NCI-H2107 treated with DMSO at 0.1 percent for 48 hours (cell line): ENCODE measurements around the gene BRS3.

Experiments used
- DNase-seq: peaks from one replicate; lab custom pipeline; 2025; ENCODE audit not compliant: unreplicated experiment; lab: John Stamatoyannopoulos, UW

The BRS3 gene

DNA sequence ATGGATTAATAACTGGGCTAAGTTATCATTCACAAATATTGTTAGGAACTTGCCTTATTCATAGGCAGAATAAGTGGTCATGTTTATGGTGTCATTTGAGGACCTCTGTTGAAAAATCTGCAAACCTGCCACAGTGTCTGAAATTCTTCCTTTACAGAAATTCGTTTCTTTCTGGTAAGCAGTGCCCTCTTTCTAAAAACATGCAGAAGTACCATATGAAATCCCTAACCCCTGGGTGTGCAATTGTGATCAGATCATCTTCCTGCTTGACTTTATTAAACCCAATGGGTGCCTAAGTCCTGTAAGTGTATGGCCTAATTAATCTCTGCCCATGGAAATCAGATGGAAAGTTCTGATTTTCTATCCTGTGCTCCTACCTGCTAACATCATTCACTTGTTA is 5.3 kb downstream of the BRS3 start:
- no peak for DNase-seq

DNA sequence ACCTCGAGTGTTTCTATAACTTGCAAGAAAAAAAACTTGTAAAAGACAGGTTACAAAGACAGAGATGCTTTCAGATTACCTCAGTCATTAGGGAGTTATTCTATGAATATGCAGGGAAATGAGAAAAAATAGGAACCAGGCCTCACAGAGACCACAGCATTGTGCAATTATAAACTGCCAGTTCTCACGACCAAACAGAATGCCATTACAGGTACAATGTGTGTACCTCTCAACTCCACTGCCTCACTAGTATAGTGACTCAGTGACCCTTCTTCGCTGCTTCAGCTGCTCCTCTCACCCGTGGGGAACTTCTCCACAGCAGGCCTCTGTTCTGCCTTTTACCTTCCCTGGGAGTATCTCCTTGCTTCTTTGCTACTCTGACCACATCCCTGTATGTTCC is 7.3 kb downstream of the BRS3 start:
- DNase-seq = no peak

DNA sequence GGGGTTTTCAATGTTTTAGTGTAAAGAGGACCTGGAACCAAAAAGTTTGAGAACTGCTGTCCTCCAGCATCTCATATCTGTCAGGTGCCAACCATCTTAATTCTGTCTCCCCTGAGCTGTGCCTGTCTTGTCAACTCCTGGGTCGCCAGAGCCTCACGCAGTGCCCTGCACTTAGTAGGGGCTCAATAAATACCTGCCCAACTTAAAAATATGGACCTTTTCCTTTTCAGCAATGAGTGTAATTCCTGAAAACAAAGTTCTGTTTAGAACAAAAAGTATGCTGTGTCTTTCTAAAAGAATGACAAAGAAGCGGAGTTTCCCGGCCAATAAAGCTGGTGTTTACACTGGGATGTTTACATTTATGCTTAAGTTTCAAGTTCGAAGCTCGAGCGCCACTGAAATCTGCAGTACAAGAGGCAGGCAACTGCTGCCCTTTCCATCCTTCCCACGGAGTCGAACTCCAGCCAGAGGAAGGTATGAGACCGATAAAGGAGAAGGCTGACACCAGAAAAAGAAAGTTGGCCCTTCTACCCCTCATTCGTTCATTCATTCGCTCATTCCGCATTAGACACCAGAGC is 8.5 kb downstream of the BRS3 start:
- no peak for DNase-seq

DNA sequence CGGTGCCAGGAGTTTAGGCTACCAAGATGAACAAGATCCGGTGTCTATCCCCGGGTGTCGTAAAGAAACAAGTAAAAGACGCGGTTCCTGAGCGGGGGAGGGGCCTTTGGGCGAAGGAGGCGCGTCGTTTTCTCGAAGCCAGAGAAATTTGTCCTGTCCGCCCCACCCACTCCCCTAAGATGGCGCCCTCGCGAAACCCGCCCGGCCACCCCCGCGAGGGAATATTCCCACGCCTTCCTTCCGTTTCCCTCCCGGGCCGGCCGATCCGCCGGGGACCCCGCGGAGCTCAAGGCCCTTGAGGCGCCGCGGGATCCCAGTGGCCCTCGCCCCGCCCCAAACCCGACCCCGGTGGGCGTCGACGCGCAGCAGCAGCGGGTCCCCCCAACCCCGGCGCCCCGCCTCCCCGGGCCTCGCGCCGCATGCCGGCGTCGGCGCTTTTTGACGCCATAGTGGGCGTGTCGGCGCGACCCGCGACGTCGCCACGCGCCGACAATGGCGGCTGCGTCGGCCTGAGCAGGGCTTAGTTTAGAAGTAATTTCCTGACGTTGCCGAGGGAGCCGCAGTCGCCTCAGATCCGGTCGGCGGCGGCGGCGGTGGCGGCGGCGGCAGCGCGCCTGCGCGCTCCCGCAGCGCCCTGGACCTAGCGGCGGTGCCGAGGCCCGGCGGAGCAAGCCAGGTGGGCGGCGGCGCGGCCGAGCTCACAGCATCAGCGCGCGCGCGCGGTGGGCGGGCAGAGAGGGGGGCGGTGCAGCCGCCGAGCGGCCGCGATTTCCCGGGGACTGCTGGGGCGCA is 9.2 kb downstream of the BRS3 start:
- peak; percentile 70 for DNase-seq

DNA sequence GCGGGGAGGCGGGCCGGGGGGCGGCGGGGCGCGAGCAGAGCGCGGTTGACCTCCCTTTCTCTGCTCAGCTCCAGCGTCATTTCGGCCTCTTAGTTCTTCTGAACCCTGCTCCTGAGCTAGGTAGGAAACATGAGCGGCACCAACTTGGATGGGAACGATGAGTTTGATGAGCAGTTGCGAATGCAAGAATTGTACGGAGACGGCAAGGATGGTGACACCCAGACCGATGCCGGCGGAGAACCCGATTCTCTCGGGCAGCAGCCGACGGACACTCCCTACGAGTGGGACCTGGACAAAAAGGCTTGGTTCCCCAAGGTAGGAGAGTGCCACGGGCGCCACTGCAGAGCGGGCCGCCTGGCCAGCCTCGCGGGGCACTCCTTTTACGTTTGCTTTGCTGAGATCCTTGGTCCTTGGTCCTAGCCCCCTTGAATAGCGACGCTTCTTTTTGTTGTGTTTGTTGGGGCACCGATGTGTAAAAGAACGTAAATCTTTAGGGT is 9.9 kb downstream of the BRS3 start, which contains the start of gene HTATSF1:
Gene HTATSF1, plus strand, starts transcription at position 37 of the 497 bp plus-strand sequence. Its CDS starts 93 bp downstream, at position 130.
- DNase-seq = peak; percentile 70

DNA sequence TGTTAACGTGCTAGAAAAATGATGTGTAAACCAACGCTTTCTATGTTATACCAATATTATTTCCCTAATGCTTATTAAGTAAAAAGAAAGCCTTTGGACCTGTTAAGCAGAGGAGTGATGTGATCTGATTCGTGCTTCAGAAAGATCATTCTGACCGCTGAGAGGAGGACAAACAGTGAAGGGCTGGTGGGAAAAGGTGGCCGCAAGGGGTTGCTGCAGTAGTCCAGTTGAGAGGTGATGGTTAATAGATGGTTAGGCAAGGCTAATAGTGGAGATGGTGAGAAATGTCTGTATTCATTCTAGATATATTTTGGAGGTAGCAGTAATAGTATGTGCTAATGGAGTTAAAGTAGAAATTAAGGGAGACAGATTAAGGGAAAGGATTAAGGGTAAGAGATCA is 31.3 kb downstream of the BRS3 start:
- DNase-seq = no peak

DNA sequence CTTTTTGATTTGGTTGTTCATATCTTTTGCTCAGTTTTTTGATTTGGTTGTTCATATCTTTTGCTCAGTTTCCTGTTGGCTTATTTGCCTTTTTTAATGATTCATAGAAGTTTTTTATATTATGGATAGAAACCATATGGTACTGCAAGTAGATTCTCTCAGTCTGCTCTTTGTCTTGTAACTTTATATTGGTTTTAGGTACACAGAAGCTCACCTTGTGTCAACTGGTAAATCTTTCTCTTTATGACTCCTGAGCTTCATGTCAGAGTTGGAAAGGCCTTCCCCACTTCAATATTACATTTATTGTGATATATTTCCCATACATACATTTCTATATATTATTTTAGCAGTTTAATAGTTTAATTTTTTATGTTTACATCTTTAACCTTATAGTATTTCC is 36.0 kb downstream of the BRS3 start:
- DNase-seq = no peak

DNA sequence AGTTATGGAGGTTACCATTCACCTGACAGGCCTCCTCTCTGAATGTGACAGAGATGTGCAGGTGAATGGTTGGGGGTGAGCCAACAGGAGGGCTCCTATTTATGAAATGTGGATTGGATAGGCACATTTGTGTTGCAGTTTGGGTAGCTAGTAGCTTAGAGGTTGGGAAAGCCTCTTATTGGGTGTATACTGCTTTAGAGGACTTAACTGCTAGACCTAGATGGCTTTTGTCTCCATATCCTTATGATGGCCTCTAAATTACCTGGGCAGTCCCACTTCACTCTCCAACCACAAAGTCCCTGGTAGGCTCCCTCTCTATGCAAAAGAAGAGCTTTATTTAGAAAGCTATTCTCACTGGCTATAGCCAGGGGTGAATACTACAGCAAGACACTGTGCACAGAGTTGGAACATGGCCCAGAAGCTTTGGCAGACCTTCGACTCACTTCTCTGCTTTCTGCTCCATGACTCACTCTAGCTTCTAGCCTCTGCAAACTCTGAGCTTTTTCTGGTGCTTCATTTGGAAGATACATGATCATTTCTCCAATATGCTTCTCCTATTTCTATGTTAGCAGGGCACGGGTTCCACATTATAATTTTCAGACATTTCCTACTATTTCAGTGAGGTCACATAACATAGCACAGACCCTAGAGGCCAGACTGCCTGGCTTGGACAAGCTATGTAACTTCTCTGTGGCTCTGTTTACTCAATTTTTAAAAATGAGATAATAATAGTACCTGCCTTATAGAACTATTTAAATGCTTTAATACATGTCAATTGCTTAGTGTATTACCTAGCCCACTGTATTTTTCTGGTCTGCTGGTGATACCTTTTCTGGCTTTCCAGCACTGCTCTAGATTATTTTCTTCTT is 38.2 kb downstream of the BRS3 start:
- DNase-seq = no peak

DNA sequence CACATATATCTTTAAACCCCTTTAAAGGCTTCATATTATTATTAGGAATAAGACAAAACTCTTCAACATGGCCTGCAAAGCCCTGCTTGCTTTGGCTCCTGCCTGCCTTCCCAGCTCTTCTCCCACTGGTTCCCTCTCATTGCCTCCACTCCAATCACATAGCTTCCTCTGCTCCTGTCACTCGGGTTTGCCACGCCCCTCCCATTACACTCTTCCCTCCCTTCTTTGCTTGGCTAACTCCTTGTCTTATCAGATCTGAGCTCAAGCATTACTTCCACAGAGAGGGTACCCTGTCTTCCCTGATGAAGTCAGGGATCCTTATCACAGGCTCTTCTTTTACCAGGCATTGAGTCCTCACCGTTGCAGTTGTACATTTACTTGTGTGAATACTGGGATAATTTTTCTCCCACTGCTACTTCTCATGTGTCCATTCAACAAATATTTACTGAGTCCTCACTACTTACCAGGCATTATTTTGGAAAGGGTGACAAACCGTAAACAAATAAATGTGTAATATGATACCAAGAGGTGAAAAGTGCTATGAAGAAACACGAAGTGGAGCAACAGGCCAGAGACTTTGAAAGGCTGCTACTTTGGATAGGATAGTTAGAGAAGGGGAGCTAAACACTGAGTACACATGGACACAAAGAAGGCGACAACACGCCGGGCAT is 41.0 kb downstream of the BRS3 start:
- no peak for DNase-seq

DNA sequence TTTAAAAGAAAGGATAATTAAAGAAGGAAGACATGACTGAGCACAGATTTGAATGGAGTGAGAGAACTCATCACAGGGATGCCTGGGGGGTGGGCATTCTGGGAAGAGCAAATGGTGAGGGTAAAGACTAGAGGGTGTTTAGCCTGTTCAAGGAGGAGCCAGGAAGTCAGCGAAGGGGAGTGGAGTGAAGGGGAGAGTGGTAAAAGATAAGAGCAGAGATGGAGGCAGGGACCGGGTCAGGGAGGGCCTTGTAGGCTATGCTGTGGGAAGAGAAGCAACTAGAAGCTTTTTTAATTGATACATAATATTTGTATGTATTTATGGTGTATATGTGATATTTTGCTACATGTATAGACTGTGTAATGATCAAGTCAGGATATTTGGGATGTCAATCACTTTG is 42.0 kb downstream of the BRS3 start:
- no peak for DNase-seq

DNA sequence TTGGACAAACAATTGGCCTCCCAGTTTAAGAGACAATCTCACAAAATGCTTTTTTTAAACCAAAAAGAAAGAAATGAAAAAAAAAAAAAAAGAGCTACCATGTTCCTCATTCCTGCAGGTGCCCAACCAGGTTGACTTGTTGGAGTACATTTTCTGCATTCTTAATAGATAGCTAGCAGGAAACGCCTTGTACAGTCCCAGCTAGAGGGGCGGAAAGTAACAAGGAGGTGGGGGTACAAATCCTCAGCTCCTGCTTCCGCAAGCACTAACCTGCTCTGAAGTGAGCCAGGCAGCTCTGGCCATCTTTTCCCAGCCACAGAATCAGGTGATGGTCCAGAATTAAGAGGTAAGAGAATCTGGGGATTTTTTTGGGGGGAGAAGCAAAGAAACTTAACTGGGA is 44.2 kb downstream of the BRS3 start, which contains the start of gene VGLL1:
Gene VGLL1, plus strand, starts transcription at position 265 of the 400 bp plus-strand sequence. CDS start 3,806 bp downstream, outside the sequence.
- no peak for DNase-seq

DNA sequence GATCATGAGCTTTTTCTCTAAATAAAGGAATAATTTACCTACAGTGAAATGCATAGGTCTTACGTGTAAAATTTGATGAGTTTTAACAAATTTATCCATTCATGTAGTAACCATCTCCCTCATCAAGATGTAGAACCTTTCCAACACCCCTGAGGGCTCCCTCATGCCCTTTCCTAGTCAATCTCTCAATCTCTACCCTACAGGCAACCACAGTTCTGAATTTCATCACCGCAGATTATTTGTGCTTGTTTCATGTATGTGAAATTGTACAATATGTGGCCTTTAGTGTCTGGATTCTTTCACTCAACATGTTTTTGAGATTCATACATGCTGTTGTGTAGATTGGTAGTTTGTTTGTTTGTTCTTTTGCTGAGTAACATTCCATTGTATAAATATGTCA is 46.4 kb downstream of the BRS3 start:
- no peak for DNase-seq

DNA sequence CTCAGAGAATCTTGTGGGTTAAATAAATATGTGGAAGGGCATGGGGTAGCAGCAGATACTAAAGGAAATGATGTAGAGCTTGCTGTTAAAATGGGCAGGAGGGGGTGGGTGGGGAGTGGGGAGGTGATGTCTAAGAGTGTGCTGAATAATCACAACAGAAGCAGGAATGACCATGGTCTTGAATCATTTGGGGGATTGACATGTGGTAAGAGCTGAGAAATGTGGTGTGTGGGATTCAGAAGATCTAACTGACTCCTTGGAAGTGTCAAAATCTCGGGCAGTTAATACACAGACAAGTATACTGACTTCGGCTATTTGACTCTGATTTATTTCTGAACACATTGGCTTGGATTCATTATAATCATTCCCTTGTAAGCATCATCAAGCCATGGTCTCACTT is 51.1 kb downstream of the BRS3 start:
- DNase-seq = no peak

DNA sequence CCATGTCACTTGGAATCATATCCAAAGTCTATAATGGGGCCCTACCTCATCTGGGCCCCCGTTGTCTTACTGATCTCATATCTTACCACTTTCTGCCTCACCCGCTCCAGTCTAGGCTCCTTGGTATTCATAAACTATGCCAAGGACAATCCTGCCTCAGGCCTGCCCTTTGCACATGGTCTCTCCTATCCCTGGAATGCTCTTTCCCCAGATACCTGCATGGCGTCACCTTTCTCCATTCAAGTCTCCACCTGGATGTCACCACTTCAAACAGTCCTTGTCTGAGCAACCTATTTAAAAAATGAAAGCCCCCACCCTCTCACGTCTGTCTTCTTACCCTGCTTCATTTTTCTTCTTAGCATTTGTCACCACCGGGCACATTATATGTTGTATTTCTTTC is 52.5 kb downstream of the BRS3 start:
- no peak for DNase-seq

DNA sequence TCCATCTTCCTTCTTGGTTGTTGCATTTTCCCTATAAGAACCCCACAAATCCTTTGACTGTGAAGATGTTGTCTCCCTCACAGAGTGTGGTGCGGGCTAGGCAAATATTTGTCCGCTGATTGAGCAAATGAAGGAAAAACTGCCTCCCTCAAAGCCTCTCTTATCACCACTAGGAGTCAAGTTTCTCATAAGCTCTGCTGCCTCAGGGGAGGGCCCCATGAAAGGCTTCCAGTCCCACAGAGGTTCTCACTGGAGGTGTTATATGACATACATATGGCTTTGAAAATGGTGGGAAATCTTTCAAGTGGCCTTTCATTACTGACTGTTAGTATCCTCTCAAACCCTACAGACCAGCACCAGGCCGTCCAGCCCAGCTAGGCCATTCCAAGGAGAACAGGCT is 53.5 kb downstream of the BRS3 start:
- DNase-seq = peak; percentile 21

DNA sequence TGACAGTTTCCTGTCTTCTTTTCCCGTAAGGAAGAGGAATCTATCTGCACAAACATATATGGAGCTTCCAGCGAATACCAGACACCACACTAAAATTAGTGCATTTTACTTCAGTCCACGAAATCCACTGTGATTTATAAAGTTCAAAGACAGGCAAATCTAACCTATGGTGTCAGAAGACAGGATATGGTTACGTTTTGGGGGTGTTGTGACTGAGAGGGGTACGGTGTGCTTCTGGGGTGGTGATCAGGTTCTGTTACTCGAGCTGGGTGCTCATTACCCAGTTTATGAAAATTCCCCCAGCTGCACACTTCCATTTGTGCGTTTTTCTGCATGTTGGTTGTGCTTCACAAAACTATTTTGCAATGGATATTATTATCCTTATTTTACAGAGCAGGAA is 54.5 kb downstream of the BRS3 start:
- no peak for DNase-seq
